Measurements from ENCODE around the gene SUGT1.

SUGT1 gene

GRCh38 chr13:52664272-52664671 is 11.6 kb downstream of the SUGT1 start:
- Histone ChIP-seq H3K79me2 (ENCODE audit: low read length) (no peaks in the 10 kb centered on the region; the same call in 1 of the 2 replicates), H3K36me3 (replicated peaks; ENCODE audit: low read depth, low read length) (peaks cover 36% of the 10 kb centered on the region)
- TF ChIP-seq EZH2phosphoT487 (IDR thresholded peaks at IDR 0.05; ENCODE audit: low read depth) (no peak), CTCF (IDR thresholded peaks at IDR 0.05; ENCODE audit: low read depth, low read length) (no peak)

GRCh38 chr13:52665325-52665724 is 12.7 kb downstream of the SUGT1 start:
- no peak overlapping the region for H3K9ac ChIP-seq (ENCODE audit: low read length)
- no peak overlapping the region for H3K27ac ChIP-seq (ENCODE audit: low read length)
- H3K36me3 ChIP-seq (replicated peaks; ENCODE audit: low read depth, low read length): peaks cover 32% of the 10 kb centered on the region
- H3K4me1 ChIP-seq (ENCODE audit: low read length): peaks cover 6% of the 10 kb centered on the region
- no peak overlapping the region for H2AFZ ChIP-seq (ENCODE audit: low read depth, low read length)
- TF ChIP-seq EZH2phosphoT487 (IDR thresholded peaks at IDR 0.05; ENCODE audit: low read depth): no peak
- TF ChIP-seq CTCF (IDR thresholded peaks at IDR 0.05; ENCODE audit: low read depth, low read length): peak; percentile 61
- H3K9me3 ChIP-seq (ENCODE audit: insufficient read depth, low read length): no peaks in the 10 kb centered on the region
- H3K4me2 ChIP-seq (ENCODE audit: low read length): no peak overlapping the region
- H3K27me3 ChIP-seq (ENCODE audit: low read depth, low read length): no peaks in the 10 kb centered on the region
- H4K20me1 ChIP-seq (ENCODE audit: insufficient read depth, low read length): no peaks in the 10 kb centered on the region
- H3K79me2 ChIP-seq (ENCODE audit: low read length): no peaks in the 10 kb centered on the region; the same call in 1 of the 2 replicates
- H3K4me3 ChIP-seq (ENCODE audit: low read length): no peak overlapping the region

More at GRCh38 chr13:52664272-52664671, 11.6 kb downstream of the SUGT1 start:
- Histone ChIP-seq H3K9me3 (ENCODE audit: insufficient read depth, low read length) (no peaks in the 10 kb centered on the region), H3K4me2 (ENCODE audit: low read length) (no peak overlapping the region), H4K20me1 (ENCODE audit: insufficient read depth, low read length) (no peaks in the 10 kb centered on the region), H2AFZ (ENCODE audit: low read depth, low read length) (no peak overlapping the region), H3K4me3 (ENCODE audit: low read length) (no peak overlapping the region), H3K4me1 (ENCODE audit: low read length) (peaks cover 14% of the 10 kb centered on the region), H3K9ac (ENCODE audit: low read length) (no peak overlapping the region), H3K27me3 (ENCODE audit: low read depth, low read length) (no peaks in the 10 kb centered on the region), H3K27ac (ENCODE audit: low read length) (no peak overlapping the region)

- H3K27ac ChIP-seq (ENCODE audit: low read length): no peak overlapping the region
- H3K4me1 ChIP-seq (ENCODE audit: low read length): no peaks in the 10 kb centered on the region
- H3K4me2 ChIP-seq (ENCODE audit: low read length): no peak overlapping the region
- H3K36me3 ChIP-seq (replicated peaks; ENCODE audit: low read depth, low read length): peaks cover 19% of the 10 kb centered on the region
- no peaks in the 10 kb centered on the region for H3K9me3 ChIP-seq (ENCODE audit: insufficient read depth, low read length)
- no peak overlapping the region for H3K9ac ChIP-seq (ENCODE audit: low read length)
- no peaks in the 10 kb centered on the region for H3K27me3 ChIP-seq (ENCODE audit: low read depth, low read length)
- no peak overlapping the region for H3K4me3 ChIP-seq (ENCODE audit: low read length)
- H2AFZ ChIP-seq (ENCODE audit: low read depth, low read length): no peak overlapping the region
- H3K79me2 ChIP-seq (ENCODE audit: low read length): no peaks in the 10 kb centered on the region
- no peak; the same call in 1 of the 2 replicates for TF ChIP-seq CTCF (IDR thresholded peaks at IDR 0.05; ENCODE audit: low read depth, low read length)
- no peak for TF ChIP-seq EZH2phosphoT487 (IDR thresholded peaks at IDR 0.05; ENCODE audit: low read depth)
- no peaks in the 10 kb centered on the region for H4K20me1 ChIP-seq (ENCODE audit: insufficient read depth, low read length)
These were observed 17.0 kb downstream of the SUGT1 start for GRCh38 chr13:52669677-52670076.

- Histone ChIP-seq H3K9me3 (ENCODE audit: insufficient read depth, low read length) (no peaks in the 10 kb centered on the region), H3K36me3 (replicated peaks; ENCODE audit: low read depth, low read length) (peaks cover 12% of the 10 kb centered on the region), H3K27ac (ENCODE audit: low read length) (no peak overlapping the region), H3K79me2 (ENCODE audit: low read length) (no peaks in the 10 kb centered on the region), H3K4me2 (ENCODE audit: low read length) (no peak overlapping the region), H3K4me3 (ENCODE audit: low read length) (no peak overlapping the region), H4K20me1 (ENCODE audit: insufficient read depth, low read length) (no peaks in the 10 kb centered on the region), H2AFZ (ENCODE audit: low read depth, low read length) (no peak overlapping the region), H3K27me3 (ENCODE audit: low read depth, low read length) (no peaks in the 10 kb centered on the region), H3K9ac (ENCODE audit: low read length) (no peak overlapping the region), H3K4me1 (ENCODE audit: low read length) (no peaks in the 10 kb centered on the region)
- TF ChIP-seq CTCF (IDR thresholded peaks at IDR 0.05; ENCODE audit: low read depth, low read length) (no peak), EZH2phosphoT487 (IDR thresholded peaks at IDR 0.05; ENCODE audit: low read depth) (no peak)
These were observed 18.1 kb downstream of the SUGT1 start for GRCh38 chr13:52670726-52671125.

All from OCI-LY3 (cell line).